Effector memory CD8-positive, alpha-beta T cell (primary cell): Measurements from ENCODE around the gene FGF12.

Experiments used
- ATAC-seq: fragments of 150-1000 bp; cut with Tn5 transposase; replicated peaks from 2 replicates; pipeline ENCODE4 v1.10.0; 2021; ENCODE audit warnings: mild to moderate bottlenecking, moderate library complexity
- DNase-seq, 3 experiments: peaks; one replicate each; pipeline ENCODE4 v3.0.0; 2021
- H3K27ac Mint-ChIP-seq, 2 donors: one replicate each; pipeline ENCODE4 v1.8.0; 2022; ENCODE audit warnings: mild to moderate bottlenecking in 2 of 2, mixed read lengths in 2 of 2, moderate library complexity in 2 of 2
- H3K27me3 Mint-ChIP-seq, 2 donors: one replicate each; pipeline ENCODE4 v1.8.0; 2022; ENCODE audit warnings: mixed read lengths in 2 of 2
- H3K36me3 Mint-ChIP-seq: one replicate; pipeline ENCODE4 v1.8.0; 2022; ENCODE audit warnings: mild to moderate bottlenecking, moderate library complexity, mixed read lengths; ENCODE audit not compliant: insufficient read depth
- H3K4me1 Mint-ChIP-seq, 2 donors: one replicate each; pipeline ENCODE4 v1.8.0; 2022; ENCODE audit warnings: low read depth in 2 of 2, mixed read lengths in 2 of 2
- H3K4me3 Mint-ChIP-seq, 2 donors: one replicate each; pipeline ENCODE4 v1.8.0; 2022; ENCODE audit warnings: mild to moderate bottlenecking in 2 of 2, mixed read lengths in 2 of 2, moderate library complexity in 2 of 2
- H3K9me3 Mint-ChIP-seq, 2 donors: one replicate each; pipeline ENCODE4 v1.8.0; 2022; ENCODE audit warnings: mixed read lengths in 2 of 2

Gene FGF12

DNA sequence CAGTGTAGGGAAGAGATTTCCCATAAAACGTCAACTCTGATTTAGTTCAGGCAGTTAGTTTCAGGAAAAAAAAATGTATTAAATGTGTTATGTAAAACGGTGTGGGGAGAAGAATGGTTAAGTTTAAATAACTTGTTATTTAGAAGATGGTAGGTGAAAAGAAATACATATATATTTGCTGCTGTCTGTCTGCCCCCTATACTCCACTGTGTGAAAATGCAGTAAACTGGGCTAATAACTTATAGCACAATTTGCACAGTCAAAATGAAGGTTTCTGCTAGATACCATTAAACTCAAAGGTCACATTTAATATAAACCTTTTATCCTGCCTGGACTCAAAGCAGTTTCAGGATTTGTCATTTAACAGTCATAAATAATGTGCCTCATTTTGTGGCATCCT, 515.0 kb downstream of the FGF12 start:
- ATAC-seq (no peak), DNase-seq (no peak)
- Mint-ChIP-seq H3K36me3 (no peaks in the 10 kb centered on the region), H3K9me3 (peaks cover 11 to 32% of the 10 kb centered on the region in 2 donors), H3K4me3 (no peak overlapping the region), H3K27me3 (no peaks in the 10 kb centered on the region), H3K27ac (no peak overlapping the region), H3K4me1 (no peaks in the 10 kb centered on the region)

DNA sequence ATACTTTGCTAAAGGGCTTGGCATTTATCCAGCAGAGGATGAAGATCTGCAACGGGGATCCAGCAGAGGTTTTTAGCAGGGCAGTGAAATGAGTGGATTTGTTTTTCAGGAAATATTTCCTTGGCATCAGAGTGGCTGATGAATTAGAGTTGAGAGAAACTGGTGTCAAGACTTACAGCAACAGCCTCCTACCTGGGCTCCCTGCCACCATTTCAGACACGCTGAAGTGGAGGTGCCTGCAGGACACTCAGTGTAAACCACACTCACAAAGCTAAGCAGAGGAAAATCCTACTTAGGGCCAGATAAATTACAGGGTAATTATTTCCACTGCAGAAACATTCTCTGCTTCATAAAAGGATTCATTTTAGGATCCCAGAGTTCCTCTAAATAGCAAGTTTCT, 519.7 kb downstream of the FGF12 start:
- ATAC-seq (no peak), DNase-seq (no peak)
- H3K36me3 Mint-ChIP-seq: no peaks in the 10 kb centered on the region
- no peaks in the 10 kb centered on the region for H3K27me3 Mint-ChIP-seq
- H3K4me1 Mint-ChIP-seq: no peaks in the 10 kb centered on the region
- no peak overlapping the region for H3K27ac Mint-ChIP-seq
- H3K4me3 Mint-ChIP-seq: no peak overlapping the region
- peaks cover 11 to 32% of the 10 kb centered on the region in 2 donors for H3K9me3 Mint-ChIP-seq

DNA sequence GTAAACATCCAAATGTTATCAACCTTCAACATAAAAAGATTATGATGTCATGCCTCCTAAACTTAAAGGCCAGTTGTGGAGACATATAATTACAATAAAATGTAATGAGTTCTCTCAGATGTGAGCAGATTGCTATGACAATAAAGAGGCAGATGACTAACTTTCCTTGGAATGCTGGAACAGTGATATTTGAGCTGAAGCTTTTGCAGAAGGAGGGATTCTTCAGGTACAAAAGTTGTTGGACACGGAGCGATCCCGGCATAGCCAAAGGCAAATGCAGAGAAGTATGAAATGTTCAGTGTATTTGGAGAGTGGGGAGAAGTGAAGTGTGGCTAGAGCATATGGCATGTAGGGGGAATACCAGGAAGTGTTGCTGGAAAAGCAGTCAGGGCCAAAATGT, 520.1 kb downstream of the FGF12 start:
- Mint-ChIP-seq H3K4me3 (no peak overlapping the region), H3K9me3 (peaks cover 11 to 32% of the 10 kb centered on the region in 2 donors), H3K27me3 (no peaks in the 10 kb centered on the region), H3K36me3 (no peaks in the 10 kb centered on the region), H3K4me1 (no peaks in the 10 kb centered on the region), H3K27ac (no peak overlapping the region)
- no peak for DNase-seq
- no peak for ATAC-seq

DNA sequence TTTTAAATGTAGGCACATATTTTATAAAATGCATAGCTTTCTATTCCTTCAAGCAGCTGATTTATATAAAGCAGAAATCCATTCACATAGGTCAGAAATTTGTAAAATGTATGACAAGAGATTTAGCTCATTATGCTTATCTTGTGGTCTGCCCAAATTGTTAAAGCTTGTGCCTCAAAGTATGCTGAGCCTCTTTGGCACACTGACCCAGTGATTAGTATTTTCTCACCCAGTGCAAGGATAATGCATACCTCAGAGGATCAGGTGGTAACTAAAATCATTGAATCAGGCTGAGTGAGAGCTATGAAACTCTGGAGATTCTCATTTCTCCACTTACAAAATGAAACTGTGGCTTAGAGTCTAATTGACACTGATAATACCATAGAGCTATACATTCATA, 533.3 kb downstream of the FGF12 start:
- no peak for ATAC-seq
- Mint-ChIP-seq H3K9me3 (no peaks in the 10 kb centered on the region), H3K27ac (no peak overlapping the region)

DNA sequence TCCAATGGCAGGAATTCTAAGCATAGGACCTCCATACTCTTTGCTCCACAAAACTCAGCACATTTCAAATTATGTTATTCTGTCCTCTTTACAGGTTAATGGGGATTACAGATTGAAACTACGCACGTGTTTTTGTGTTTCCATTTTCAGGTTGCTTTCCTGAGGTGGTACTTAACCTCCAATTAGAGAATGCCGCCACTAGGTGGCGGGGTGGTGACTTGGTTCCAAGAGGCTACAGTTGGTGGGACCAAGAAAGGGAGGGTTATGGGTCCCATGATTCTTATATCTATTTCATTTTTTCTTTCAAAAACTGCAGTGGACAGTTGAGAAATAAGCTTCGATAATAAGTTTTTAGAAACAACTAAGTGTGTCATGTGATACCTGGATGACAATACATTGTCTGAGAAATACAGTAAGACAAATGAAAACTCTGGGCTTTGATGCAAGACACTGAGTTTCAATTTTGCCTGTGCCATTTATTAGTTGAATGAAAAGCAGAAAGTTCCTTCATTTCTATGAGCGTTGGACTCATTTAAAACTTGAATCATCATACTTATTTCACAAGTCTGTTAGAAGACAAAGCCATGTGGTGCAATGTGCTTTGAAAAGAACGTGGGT, 539.0 kb downstream of the FGF12 start:
- DNase-seq (no peak), ATAC-seq (no peak)
- Mint-ChIP-seq H3K4me1 (no peaks in the 10 kb centered on the region), H3K27me3 (no peaks in the 10 kb centered on the region), H3K9me3 (no peaks in the 10 kb centered on the region), H3K36me3 (no peaks in the 10 kb centered on the region), H3K4me3 (no peak overlapping the region), H3K27ac (no peak overlapping the region)

More for the DNA sequence above, 533.3 kb downstream of the FGF12 start:
- no peak for DNase-seq
- H3K27me3 Mint-ChIP-seq: no peaks in the 10 kb centered on the region
- H3K36me3 Mint-ChIP-seq: no peaks in the 10 kb centered on the region
- no peak overlapping the region for H3K4me3 Mint-ChIP-seq
- no peaks in the 10 kb centered on the region for H3K4me1 Mint-ChIP-seq

DNA sequence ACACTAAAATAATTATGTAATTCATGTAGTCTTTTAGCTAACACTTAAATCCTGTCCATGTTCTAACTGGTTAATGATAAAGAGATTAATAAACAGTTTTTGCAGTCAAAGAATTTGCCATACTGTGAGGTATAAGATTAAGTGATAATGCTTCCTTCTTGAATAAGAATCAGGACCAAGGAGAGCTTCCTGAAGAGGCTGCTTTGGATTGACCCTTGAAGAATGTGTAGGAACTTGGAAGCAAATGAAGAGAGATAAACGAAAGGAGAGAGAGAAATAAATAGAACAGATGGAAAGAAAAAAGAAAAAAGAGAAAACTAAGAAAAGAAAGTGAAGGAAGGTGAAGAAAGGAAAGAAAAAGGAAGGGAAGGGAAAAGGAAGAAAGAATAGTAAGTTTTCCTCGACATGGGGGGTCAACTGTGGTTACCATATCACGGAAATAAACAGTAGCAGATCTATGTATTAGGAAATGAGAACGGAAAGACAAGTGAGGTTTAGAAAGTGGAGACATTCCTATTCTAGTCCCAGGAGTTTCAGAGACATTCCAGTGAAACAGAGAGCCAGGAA, 539.8 kb downstream of the FGF12 start:
- ATAC-seq: no peak

DNA sequence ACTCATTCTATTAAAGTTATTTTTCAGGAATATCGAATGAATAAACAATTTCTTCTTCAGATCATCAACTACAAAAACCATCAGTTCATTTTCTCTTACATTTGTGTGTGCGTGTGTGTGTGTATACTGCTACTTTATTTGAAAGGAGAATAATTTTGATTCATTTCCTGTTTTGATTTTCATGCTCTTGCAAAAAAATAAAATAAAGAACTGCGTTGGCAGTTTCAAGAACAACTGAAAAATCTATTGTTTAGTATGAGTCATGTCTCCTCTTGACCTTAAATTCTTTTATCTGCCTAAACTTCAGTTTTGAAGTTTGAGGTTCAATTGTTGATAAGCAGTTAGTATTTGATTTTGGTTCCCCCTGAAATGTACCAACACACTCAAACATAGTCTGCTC, 540.8 kb downstream of the FGF12 start:
- ATAC-seq: no peak

More for the DNA sequence above, 539.8 kb downstream of the FGF12 start:
- DNase-seq: no peak
- Mint-ChIP-seq H3K27me3 (no peaks in the 10 kb centered on the region), H3K9me3 (no peaks in the 10 kb centered on the region), H3K4me1 (no peaks in the 10 kb centered on the region), H3K4me3 (no peak overlapping the region), H3K27ac (no peak overlapping the region), H3K36me3 (no peaks in the 10 kb centered on the region)

DNA sequence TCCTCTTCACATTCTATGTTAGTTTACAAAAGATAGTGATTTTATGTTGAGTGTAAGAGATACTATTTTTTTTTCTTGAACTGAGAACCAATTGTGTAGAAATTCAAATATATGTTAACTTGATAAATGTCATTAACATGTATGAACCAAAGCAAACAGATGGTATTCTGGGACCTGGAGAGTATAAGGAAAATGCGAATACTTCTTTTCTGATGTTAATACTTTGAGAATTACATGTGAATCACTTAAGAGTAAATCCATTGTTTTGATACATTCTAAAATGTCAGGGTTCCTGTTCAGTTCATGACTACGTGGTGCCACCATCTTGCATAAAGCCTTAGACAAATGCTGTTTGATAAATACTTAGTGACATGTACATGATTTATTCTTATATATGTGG, 541.3 kb downstream of the FGF12 start:
- Mint-ChIP-seq H3K27me3 (no peaks in the 10 kb centered on the region), H3K9me3 (peaks cover 0 to 3% of the 10 kb centered on the region in 2 donors), H3K27ac (no peak overlapping the region), H3K4me1 (no peaks in the 10 kb centered on the region), H3K36me3 (no peaks in the 10 kb centered on the region), H3K4me3 (no peak overlapping the region)
- ATAC-seq: no peak
- DNase-seq: no peak

More for the DNA sequence above, 540.8 kb downstream of the FGF12 start:
- Mint-ChIP-seq H3K4me1 (no peaks in the 10 kb centered on the region), H3K27ac (no peak overlapping the region), H3K4me3 (no peak overlapping the region), H3K9me3 (no peaks in the 10 kb centered on the region), H3K27me3 (no peaks in the 10 kb centered on the region), H3K36me3 (no peaks in the 10 kb centered on the region)
- DNase-seq: no peak

DNA sequence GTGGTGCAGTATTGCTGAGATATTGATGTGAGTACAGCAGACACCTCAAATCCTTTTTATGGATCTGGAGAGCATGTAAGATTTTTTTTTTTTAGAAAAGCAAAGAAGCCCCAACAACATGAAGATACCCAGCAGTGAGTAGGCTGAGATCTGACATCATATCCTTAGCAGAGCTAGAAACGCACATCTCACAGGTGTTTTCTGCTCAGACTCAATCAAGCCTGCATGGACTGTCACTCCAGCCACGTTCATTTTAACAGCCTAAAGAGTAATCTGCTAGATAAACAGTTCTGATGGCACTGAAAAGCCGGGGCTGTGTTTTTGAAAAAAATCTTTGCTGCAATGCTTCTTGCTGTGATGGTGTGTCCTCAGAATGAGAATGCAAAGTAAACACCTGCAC, 544.2 kb downstream of the FGF12 start:
- no peaks in the 10 kb centered on the region for H3K4me1 Mint-ChIP-seq
- DNase-seq: no peak
- ATAC-seq: no peak
- H3K4me3 Mint-ChIP-seq: no peak overlapping the region
- no peaks in the 10 kb centered on the region for H3K27me3 Mint-ChIP-seq
- H3K36me3 Mint-ChIP-seq: no peaks in the 10 kb centered on the region
- H3K27ac Mint-ChIP-seq: no peak overlapping the region
- peaks cover 0 to 7% of the 10 kb centered on the region in 2 donors for H3K9me3 Mint-ChIP-seq

DNA sequence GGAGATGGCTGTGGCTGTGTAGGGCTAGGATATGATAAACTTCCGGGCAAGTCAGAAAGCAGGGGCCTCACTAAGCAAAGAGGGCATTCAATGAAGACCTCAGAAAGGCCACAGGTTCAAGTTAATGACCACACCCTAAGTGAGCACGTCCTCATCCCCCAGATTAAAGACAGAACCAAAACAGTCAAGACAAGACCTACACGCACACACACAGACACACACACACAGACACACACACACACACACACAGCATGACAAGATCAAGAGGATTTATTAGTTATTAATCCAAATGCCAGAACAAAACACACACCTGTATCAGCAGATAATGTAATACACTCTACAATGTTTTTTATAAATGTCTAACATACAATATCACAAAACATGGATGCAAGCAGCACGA, 546.2 kb downstream of the FGF12 start:
- Mint-ChIP-seq H3K9me3 (peaks cover 11% of the 10 kb centered on the region in 2 donors), H3K36me3 (no peaks in the 10 kb centered on the region), H3K4me1 (no peaks in the 10 kb centered on the region), H3K27ac (no peak overlapping the region), H3K27me3 (no peaks in the 10 kb centered on the region), H3K4me3 (no peak overlapping the region)
- DNase-seq: no peak
- ATAC-seq: no peak

DNA sequence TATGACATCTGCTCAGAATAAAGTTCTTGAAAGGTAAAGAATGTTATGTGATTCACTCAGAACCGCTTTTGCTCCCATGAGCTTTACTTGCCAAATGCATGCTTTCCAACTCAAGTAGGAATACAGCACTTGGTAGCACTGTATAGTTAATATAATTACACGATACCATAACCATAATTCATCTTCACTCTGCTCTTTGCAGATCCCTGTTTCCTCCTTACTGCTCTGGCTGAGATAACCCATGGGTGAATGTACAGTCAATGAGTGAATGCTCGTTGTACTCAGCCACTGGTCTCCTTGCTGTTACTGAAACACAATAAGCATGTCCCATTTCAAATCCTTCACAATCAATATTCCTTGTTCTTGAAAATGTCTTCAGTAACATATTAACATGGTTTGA, 550.0 kb downstream of the FGF12 start:
- no peaks in the 10 kb centered on the region for H3K27me3 Mint-ChIP-seq
- no peak overlapping the region for H3K4me3 Mint-ChIP-seq
- H3K9me3 Mint-ChIP-seq: peaks cover 17 to 19% of the 10 kb centered on the region in 2 donors
- no peak overlapping the region for H3K27ac Mint-ChIP-seq
- no peaks in the 10 kb centered on the region for H3K4me1 Mint-ChIP-seq
- DNase-seq: no peak
- no peaks in the 10 kb centered on the region for H3K36me3 Mint-ChIP-seq
- no peak for ATAC-seq

DNA sequence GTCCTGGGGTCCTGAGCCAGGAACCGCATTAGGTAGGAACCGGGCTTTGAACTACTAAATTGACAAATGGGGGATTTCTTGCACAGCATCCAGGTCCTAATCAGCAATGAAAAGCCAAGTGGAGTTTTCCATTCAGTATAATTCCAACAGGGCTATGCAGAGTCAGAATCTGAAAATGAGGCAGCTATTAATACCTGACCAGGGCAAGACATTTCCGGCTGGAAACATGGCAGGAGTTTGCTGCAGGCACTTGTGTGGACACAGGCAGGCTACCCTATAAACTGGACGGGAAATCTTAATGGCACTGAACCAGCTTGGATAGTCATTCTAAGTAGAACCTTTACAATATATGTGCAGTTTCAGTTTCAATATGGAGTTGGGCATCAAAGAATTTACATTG, 553.1 kb downstream of the FGF12 start:
- no peaks in the 10 kb centered on the region for H3K4me1 Mint-ChIP-seq
- DNase-seq: no peak

DNA sequence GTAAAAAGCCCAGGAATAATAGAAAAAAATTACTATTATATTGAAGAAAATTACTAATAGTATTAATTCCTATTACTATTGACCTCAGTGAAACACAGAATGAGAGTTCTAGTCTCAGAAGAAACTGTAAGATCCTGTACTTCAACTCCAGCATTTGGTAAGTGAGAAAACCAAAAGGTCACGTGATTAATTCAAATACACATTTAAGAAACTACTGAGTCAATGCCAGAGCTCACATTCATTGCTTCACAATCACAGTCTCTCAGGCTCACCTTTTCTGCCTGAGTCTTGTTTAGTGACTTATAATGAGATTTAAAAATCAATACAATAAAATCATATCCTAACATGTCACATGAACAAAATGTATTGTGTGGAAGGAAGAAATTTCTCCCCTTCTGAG, 556.1 kb downstream of the FGF12 start:
- Mint-ChIP-seq H3K4me3 (no peak overlapping the region), H3K27ac (no peak overlapping the region), H3K4me1 (no peaks in the 10 kb centered on the region), H3K9me3 (peaks cover 8 to 12% of the 10 kb centered on the region in 2 donors), H3K27me3 (no peaks in the 10 kb centered on the region), H3K36me3 (no peaks in the 10 kb centered on the region)
- no peak for ATAC-seq
- no peak for DNase-seq

More for the DNA sequence above, 553.1 kb downstream of the FGF12 start:
- no peak for ATAC-seq
- Mint-ChIP-seq H3K9me3 (peaks cover 13 to 19% of the 10 kb centered on the region in 2 donors), H3K27ac (no peak overlapping the region), H3K36me3 (no peaks in the 10 kb centered on the region), H3K27me3 (no peaks in the 10 kb centered on the region), H3K4me3 (no peak overlapping the region)

DNA sequence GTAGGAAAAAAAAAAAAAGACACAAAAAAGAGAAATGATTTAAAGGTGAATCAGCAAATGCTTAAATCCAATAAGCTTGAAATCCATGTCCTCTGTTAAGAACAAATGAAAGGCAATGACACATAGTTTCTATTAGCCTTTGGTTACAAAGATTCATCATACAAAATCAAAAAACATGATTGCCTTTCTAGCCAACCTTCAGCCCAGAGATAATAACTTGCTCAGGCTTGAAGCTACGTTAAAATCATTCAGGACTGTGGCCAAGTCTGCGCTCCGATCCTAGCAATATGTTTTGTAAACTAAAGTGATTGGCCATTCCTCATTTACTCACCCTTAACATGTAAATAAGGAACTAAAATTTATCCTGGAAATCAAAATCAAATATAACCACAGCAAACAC, 556.7 kb downstream of the FGF12 start:
- no peak for ATAC-seq
- Mint-ChIP-seq H3K9me3 (peaks cover 3 to 10% of the 10 kb centered on the region in 2 donors), H3K27ac (no peak overlapping the region), H3K36me3 (no peaks in the 10 kb centered on the region), H3K27me3 (no peaks in the 10 kb centered on the region), H3K4me1 (no peaks in the 10 kb centered on the region), H3K4me3 (no peak overlapping the region)
- no peak for DNase-seq
